Activated CD4-positive, alpha-beta T cell treated with anti-CD3 and anti-CD28 coated beads for 24 hours (primary cell): ENCODE data around the gene AUH.
A peak's percentile ranks its signal among the peaks of the same experiment; 100 is the strongest.

Experiments used
- DNase-seq, 2 donors: peaks; one replicate each; pipeline ENCODE4 v3.0.0-alpha.2; 2020; ENCODE audit warnings: low read depth in 2 of 2

AUH gene

DNA sequence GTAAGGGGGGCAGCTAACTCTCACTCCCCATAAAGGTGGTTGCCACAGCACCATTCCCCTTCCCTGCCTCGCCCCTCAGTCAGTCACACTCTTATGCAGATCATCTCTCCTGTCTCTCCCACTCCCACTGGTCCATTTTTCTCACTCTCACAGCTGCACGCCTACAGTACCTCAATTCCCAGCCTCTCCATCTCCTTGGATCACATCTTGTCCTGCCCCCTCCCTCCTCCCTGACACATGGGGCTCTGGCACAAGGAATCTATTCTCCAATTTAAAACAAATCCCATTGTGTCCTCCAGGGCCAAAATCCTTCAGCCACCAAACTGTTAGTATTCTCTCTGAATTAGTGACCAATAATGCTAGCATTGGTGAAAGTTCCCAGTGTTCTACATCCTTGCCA is 114.4 kb downstream of the AUH start:
- DNase-seq: no peak

DNA sequence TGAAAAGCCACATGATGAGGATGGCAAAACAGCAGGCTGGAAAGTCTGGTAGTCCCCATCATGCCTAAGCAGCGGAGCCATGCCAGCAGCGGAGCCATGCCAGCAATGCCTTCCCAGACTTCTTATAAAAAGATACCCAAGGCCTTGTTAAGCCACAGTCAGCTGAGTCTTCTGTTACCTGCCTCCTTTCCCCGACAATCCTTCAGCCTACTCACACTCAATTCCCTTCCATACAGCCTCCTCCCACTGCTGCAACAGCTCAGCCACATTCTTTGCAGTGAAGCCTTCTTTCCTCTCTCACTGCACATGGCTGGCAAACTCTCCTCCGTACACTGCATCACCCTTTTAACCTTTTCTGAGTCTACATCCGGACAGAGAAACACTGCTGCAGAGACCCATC is 114.9 kb downstream of the AUH start:
- DNase-seq: no peak

DNA sequence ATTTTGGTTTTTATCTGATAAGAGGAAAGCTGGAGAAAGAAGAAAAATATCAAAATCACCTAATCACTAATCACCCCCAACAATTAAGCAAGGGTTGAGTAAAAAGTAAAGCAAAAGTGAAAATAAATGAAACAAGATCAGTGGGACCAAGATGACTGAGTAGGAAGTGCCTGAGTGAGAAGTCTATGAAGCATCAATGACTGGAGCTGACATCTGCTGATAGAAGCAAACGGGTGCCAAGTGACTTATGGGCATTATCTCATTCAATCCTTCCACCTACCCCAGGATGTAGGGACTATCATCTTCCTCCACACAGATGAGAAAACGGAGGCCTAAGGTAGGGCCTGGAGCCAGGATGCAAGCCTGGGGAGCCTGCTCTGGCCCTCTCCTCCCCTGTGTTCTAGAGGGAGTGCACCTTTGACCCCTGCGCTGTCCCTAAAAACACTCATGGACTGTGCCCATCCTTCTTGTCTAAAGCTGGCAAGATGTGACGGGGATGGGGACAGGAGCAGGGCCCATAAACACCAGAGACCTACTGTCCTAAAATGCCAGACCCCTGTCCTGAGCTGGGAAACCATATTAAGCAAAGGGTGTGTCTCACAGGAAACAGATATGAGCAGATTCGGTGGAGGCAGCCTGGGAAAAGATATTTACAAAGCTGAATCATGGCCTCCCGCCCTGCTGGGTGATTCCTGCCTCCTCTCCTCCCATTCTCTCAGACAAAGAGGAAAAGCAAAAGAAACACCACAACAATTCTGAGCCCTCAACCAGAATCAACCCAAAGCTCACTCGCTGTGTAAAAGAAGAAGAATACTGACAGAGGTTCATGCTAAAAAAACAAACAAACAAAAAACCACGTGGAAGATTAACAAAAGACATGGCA is 116.0 kb downstream of the AUH start:
- DNase-seq: peak in 1 of 2 donors; percentile 9

DNA sequence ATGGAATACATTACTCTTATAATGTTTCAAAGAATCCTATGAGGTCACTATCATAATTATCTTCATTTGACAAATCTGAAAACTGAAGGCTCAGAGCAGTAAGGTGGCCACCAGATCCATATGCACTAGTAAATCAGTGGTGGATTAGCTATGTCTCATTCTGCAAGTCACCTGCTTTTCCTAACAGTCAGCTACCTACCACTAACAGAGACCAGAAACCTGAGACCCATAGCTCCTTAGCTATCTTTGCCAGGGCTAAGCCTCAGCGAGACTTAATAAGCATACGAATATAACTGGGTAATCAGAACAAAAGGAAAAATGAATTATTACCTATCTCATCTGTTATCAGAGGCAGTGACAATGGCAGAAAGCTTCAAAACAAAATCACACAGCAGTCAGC is 118.7 kb downstream of the AUH start:
- DNase-seq: no peak

DNA sequence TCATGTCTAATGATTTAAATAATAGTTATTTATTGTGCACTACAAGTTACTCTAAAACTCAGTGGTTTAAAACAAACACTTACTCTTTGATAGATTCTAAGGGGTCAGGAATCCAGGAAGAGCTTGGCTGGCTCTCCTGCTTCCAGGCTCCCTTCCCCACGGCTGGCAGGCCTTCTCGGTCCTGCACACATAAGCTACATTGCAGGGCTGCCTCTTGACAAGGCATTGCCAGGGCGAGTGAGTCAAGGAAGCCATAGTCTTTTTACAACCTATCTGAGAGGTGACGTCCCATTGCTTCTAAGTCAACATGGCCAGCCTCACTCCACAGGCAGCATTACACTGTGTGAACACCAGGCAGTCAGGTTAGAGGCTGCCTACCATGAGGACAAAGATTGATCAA is 119.8 kb downstream of the AUH start:
- no peak for DNase-seq

DNA sequence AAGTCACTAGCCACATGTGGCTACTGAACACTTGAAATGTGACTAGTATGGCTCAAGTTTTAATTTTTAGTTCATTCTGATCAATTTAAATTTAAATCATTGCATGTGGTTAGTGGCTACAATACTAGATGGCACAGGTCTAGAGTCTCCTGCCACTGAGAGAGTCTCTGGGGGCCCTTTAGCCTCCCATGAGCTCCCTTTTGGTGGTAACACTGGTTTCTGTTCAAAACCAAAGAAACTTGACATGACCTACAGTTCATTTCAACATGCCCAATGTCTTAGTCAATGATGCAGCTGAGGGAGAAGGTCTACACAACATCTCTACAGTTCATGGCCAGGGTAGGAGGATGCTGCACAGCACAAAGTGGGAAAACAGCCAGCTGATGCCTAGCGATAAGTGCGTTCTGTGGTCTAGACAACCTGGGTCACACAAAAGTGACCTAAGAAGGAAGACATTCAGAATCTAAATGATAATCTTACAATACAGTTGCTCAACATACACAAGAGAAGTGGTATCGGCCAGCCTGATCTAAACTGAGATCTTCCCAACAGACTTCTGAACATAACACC is 121.0 kb downstream of the AUH start:
- no peak for DNase-seq

DNA sequence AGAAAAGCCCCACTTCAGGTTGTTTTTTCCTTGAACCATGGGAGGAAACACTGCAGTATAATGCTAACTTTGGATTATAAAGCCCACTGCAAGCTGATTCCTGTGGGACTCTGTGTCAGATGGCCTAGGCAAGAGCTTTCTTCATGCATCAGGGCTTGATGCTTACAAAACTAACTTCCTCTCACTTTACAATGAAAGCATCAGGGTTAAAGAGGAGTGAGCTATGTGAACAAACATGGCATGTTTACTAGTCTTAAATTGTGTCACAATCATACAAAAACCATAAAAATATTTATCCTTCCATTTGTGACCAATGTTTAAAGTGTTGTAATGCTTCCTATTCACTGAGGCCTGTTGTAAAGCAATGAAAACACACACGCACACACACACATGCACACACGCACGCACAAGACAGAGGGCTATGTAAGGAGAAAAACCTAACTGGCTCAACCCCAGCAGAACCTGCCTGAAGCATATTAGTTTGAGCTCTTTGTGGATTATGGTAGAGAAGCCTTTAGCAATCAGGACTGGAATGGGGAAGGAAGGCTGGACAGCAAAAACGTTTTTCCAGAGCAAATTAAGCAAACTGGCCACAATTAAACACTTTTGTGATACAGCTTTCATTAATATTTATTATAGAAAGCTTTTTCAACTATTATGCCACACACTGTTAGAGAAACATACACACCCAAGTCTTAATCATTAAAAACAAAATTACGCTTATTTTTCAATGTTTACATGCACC is 122.2 kb downstream of the AUH start:
- no peak for DNase-seq

DNA sequence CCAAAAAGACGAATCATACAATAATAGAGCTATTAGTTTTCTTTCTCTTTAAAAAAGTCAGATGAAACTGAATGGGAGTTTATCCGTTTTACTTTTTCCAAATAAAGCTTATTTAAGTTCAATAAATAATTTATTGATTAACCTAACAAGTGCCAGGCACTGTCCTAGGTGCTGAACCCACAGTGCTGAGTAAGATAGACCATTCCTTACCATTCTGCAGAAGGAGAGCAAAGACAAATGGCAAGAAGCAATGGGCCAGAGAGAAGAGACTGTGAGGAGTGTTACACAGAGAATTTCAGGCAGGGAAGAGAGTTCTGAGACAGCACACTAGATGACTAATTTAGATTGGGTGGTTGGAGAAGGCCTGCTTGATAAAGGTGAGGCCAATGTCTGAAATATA is 127.2 kb downstream of the AUH start:
- DNase-seq: no peak

DNA sequence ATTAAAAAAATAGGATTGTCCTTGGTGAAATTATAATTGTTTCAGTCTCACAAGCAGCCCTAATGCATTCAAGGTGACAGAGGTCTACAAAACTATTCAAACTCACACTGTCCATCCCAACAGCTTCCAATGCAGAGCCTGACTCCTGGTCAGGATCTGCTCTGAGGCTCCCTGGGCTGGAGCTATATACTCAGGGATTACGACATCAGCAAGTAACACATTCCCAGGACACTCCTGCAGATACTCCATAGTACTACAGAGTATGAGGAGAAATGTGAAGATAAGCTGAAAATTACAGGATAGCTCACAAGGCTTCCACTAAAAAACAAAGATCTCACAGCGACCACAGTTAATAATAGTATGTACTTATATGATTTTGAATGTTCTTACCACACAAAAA is 130.1 kb downstream of the AUH start:
- no peak for DNase-seq

DNA sequence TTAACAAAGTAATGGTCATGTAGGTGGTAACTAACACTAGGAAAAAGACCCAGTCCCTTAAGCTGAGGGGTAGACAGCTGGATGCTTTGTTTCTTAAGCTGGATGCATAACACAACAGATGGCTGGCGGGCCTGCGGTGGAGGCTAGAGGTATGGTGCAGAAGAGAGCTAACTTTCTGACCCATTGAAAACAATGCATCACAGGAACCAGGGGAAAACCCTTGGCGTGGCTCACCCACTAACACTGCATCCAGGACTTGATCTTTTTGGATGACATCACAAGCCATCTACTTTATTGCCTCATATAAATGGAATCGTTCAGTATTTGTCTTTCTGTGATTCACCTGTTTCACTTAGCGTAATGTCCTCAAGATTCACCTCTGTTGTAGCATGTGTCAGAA is 138.7 kb downstream of the AUH start:
- DNase-seq: no peak

DNA sequence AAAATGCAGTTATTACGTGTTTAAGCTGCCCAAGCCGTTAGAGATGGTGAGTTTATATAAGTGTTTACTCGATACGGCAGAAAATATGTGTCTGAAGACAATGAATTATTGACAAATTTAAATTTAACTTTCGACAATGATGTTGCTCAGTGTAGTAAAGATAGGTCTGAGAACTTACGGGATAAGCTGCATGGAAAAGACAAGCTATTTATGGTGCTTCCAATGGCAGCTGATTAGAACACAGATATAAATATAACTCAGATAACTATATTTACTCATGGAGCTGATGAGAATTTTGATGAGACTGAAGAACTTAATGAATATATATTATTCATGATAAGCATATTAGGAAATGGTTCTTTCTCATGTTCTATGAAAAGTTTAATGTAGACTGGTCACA is 139.3 kb downstream of the AUH start:
- DNase-seq: no peak

DNA sequence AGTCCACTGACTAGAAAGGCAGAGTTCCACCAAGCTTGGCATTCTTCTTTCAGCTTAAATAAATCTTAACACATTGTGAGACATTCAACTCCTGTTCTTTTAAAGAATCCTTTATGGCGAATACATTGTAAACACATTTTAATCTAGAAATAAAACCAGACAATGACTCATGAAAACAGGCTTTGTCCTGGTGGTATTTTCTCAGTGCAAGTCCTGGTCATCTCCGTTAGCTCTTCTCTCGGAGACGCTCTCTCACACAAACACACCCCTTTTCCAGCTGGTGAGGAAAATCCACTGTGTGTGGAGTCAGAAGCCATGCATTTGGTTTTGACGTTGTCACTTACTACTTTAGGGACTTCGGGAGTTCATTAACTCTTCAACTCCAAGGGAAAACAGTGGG is 140.4 kb downstream of the AUH start:
- no peak for DNase-seq

DNA sequence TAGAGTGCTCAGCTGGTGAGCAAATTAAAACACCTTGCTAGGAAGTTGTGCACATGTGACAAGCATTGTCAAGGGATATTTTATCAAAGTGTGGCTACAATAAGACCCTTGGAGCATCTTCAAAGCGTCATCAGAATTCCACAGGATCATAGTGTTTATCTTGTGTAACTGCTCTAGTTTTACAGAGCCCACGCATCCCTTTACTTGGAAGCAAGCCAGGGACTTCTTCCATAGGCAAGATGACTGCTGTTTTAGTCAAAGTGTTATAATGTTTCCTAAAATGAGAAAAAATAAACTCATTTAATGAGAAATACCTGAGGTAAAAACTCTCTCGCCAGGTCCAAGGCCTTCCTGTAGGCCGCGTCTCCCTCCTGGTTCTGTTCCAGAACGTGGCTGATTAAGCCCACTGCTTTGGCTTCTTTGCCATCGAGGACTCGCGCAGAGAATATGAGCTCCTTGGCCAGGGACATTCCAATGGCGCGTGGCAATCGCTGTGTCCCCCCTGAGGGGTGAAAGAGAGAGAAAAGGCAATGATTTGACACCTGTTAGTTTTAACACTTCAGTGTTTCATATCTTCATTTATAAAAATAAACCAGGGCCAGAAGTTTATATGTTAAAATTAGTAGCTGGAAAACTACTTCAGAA is 141.1 kb downstream of the AUH start:
- no peak for DNase-seq

DNA sequence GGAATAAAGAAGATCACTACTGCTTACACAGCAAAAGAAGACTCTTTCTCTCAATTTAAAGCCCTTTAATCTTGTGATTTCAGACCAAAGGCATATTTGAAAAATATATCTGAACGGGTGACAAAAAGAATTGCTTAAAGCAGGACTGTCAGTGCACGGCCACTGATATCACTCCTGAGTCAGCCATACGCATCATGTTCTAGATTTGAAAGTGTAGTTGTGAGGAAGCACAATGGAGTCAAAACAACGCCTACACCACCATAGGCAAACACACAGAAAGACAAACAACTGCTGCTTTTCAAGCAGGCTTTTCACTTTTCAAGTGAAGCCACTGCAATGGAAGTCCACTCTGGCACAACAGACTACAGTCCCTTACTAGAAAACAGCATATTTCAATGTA is 141.7 kb downstream of the AUH start:
- DNase-seq: no peak

DNA sequence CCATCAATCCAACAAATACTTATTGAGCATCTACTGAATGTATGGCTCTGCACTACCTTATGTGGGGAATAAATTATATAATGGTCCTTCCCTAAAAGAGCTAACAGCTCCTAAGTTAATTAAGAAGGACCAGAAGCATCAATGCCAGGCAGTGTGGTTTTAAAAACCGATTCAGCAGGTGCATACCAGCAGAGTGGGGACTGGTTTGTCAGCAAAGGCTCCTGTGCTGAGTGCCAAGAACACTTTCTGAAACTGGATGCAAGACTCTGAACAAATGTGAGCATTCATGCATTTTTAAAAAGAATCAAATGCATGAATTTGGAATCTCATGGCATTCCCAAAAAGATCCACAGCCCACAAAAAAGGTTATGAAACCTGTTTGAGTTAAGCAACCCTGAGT is 142.2 kb downstream of the AUH start:
- no peak for DNase-seq

DNA sequence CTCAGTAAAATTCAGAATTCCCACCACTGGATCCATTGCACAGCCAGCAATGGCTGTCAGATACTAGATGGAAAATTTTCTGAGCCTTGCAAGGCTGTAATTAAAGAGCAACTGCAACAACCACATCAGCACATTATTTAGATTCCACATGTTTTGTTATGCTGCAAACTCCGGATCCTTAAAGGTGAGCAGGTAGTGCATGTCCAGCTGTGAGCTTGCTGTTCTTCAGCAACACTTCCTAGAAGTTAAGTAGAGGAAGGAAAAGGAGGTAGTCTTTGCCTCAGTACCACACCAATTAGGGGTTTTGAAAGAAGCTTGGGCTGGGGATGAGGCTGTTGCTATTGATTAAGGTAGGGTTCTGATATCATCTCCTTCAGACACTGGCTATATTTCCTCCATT is 144.3 kb downstream of the AUH start:
- DNase-seq: no peak

DNA sequence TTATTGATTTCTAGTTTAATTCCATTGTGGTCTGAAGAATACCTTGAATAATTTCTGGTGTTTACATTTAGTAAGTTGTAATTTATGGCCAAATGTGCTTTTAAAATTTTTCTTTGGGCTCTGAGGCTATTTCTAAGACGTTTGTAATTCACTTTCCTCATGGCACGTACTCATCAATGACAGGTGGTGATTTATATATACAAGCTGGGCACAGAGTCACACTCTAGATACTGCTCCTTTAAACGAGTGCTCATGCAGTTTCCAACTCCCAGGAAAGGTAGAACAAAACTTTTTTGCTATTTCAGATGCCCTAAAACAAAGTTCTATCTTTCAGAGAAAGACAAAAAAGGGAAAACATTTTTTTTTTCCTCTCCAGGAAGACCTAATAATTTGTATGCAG is 146.9 kb downstream of the AUH start:
- DNase-seq: no peak

DNA sequence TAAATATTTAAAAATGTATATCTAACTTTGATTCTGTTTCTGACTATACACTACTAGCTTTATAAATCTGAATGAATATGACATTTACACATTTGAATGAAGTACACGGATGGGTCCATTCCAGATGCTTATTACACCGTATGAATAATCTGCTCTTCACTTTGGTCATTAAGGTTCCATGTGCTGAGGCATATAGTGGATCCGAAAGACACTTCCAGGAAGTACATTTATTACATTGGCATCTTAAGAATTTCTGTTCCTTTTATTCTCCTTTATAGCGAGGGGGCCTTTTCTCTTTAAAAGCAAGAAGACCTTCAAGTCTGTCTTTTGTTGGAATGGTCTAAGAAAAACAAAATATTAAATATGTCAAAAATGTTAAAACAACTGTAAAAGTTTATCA is 147.6 kb downstream of the AUH start:
- DNase-seq: no peak

DNA sequence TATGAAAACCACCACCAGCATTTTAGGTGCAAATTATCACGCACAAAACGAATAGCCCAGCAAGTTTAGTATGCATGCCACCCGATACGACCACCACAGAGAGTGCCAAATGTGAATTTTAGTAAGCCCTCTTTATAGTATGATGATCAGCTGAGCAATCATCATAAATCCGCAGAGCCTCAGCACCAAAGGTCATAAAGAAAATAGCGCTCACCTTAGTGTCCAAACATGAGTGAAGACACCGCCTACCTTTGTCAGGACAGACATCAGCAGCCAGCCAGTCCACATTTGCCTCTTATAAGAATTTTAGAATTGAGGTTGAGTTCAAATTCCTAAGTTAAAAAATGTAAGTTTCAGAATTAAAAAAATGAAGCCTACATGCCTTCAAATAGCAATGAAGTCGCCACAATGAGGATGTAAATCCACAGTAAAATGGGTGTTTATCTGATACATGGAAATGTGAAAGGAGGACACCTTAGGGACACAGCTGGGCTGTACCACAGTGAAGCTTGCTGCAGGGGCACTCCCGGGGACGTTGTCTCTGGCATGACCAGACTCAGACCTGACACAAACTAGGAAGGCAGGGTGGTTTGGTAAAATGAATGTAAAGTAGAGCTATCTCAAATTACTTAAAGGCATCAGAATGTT is 149.0 kb downstream of the AUH start:
- DNase-seq: no peak

DNA sequence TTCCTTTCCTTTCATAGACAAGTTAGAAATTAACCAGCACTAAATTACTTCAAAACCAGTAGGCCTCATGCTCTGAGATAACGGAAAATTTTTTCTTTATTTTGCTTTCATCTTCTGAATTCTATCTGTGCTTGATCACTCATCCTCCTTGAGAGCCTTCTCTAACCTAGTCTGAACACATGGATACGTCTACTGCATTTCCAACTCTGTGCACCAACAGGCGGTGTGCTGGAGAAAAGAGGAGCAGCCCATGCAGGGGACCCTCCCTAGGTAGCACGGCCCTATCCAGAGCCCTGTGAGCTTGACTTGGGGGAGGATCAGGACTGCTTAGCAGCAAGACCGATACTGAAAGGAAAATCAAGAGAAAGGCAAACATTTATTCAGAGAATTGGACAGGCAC is 149.8 kb downstream of the AUH start:
- DNase-seq: no peak

DNA sequence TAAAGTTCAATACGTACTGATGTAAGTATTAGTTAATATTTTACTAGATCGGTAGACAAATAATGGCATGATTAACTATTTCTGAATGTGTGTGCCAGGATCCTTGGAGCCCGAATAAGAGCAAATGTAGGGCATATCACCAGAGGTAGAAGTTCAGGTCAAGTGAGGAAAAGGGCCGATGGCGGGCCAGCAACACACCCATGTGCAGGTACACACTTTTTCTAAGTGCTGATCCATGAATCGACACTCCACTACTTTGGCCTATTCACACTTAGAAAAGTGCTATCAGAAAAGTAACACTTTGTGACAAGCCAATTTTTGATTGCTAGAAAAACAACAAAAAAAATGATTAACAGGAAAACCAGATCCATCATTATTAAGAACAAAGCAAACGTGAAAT is 150.3 kb downstream of the AUH start:
- no peak for DNase-seq

DNA sequence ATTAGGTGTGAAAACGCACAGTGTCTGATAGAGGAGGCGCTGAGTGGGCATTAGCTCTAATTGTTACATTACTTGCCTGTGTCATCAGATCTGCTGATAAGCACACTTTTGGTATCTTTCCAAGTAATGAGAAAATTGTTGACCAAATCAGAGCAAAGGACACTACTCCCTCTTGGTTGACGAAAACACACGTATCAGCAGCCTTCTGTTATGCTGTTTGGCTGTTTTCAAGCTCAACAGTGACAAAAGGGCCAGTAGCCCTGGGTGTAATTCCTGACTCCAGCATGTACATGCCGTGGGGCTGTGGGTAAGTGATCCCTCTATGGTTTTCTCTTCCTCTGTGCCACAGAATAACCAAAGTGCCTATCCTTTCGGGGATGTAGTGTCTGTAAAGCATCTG is 151.4 kb downstream of the AUH start:
- DNase-seq: no peak
